NCI-H2227 treated with DMSO at 0.1 percent for 48 hours (cell line): ENCODE results near the gene DNAH17.

Experiments
- DNase-seq: peaks from one replicate; lab custom pipeline; 2025; lab: John Stamatoyannopoulos, UW

Gene DNAH17

GRCh38 chr17:78577296-78577695 lies at the start of gene DNAH17:
Gene DNAH17 (minus strand): TSS chr17:78577396. CDS start chr17:78575057, 2,339 bp downstream.
- DNase-seq: no peak

- DNase-seq: no peak
These were observed 47.3 kb upstream of the DNAH17 start for GRCh38 chr17:78624324-78625151.

GRCh38 chr17:78623541-78623940 lies 46.3 kb upstream of the DNAH17 start:
- no peak for DNase-seq

GRCh38 chr17:78622491-78623265 lies 45.5 kb upstream of the DNAH17 start:
- no peak for DNase-seq

GRCh38 chr17:78621720-78622490 lies 44.7 kb upstream of the DNAH17 start:
- no peak for DNase-seq

GRCh38 chr17:78620099-78620498 lies 42.9 kb upstream of the DNAH17 start:
- DNase-seq: no peak

GRCh38 chr17:78619334-78619733 lies 42.1 kb upstream of the DNAH17 start:
- DNase-seq: no peak

GRCh38 chr17:78618264-78619066 lies 41.3 kb upstream of the DNAH17 start:
- DNase-seq: no peak

GRCh38 chr17:78617511-78618061 lies 40.4 kb upstream of the DNAH17 start:
- no peak for DNase-seq

- no peak for DNase-seq
These were observed 39.8 kb upstream of the DNAH17 start for GRCh38 chr17:78616946-78617345.

GRCh38 chr17:78615631-78616030 lies 38.4 kb upstream of the DNAH17 start:
- DNase-seq: no peak

- no peak for DNase-seq
These were observed 36.2 kb upstream of the DNAH17 start for GRCh38 chr17:78613416-78613815.

GRCh38 chr17:78611607-78612006 lies 34.4 kb upstream of the DNAH17 start:
- DNase-seq: no peak

GRCh38 chr17:78610951-78611511 lies 33.8 kb upstream of the DNAH17 start:
- DNase-seq: no peak

GRCh38 chr17:78609191-78609641 lies 32.0 kb upstream of the DNAH17 start:
- DNase-seq: no peak

GRCh38 chr17:78608804-78609186 lies 31.6 kb upstream of the DNAH17 start:
- DNase-seq: no peak

GRCh38 chr17:78608122-78608803 lies 31.1 kb upstream of the DNAH17 start:
- DNase-seq: no peak

GRCh38 chr17:78607038-78607437 lies 29.8 kb upstream of the DNAH17 start:
- no peak for DNase-seq

GRCh38 chr17:78605886-78606285 lies 28.7 kb upstream of the DNAH17 start:
- DNase-seq: no peak

GRCh38 chr17:78605429-78605828 lies 28.2 kb upstream of the DNAH17 start:
- no peak for DNase-seq
